Measurements from ENCODE around the gene IL1RL2. TPM values are rescaled to one million over a fixed set of nuclear protein-coding genes. Genes with fewer than 3 reads are reported as not detected.
A peak's percentile ranks its signal among the peaks of the same experiment; 100 is the strongest.

IL1RL2 gene
- total RNA-seq, 4 donors from 2014 or later = 12.7 to 21.9 (median 18.5) TPM

DNA sequence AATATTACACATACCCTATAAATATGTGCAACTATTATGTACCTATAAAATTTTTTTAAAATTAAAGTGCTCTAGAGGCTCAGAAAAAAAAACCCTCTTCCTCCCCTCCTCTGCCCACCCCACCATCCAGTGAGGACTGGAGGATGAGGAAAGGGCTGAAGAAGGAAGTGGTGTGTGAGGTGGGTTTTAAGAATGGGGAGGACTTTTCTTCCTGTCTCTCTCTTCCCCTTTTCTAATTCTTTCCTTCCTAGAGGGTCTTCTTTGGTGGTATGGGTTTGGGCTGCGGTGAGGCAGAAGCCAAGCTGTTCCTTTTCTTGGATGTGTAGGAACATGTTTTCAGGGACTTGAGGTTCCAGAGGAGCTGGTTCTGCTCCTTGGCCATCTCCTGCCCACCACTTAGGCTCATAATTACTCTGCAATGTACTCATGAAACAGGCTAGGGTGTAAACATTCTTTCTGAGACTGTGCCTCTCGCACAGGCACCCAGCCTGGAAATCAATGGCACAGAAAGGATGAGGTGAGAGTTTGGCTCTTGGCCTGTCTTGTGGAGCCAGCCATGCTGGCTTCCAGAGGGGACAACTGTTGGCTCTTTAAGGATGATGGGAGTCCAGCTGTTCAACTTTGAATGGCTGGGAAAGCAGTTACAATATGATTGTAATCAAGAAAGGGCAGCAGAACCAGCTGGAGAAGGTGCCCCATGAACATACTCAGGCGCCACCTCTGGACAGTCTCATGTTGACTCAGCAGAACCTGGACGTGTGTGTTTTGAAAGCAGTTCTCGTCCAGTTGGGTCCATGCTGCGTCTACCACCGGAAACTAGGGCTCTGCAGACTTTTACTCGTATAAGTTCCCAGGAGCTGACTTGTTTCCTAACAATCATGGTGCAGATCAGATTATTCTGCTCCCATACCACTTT lies 38.3 kb downstream of the IL1RL2 start:
- peak in 1 of 2 donors; percentile 80 for DNase-seq (ENCODE audit: low spot score in 2 of 2)
- 68 to 91% methylated on average over 8 of the region's 8 CpGs for whole genome bisulfite sequencing, 2 donors
- TF ChIP-seq, protein P1, sequence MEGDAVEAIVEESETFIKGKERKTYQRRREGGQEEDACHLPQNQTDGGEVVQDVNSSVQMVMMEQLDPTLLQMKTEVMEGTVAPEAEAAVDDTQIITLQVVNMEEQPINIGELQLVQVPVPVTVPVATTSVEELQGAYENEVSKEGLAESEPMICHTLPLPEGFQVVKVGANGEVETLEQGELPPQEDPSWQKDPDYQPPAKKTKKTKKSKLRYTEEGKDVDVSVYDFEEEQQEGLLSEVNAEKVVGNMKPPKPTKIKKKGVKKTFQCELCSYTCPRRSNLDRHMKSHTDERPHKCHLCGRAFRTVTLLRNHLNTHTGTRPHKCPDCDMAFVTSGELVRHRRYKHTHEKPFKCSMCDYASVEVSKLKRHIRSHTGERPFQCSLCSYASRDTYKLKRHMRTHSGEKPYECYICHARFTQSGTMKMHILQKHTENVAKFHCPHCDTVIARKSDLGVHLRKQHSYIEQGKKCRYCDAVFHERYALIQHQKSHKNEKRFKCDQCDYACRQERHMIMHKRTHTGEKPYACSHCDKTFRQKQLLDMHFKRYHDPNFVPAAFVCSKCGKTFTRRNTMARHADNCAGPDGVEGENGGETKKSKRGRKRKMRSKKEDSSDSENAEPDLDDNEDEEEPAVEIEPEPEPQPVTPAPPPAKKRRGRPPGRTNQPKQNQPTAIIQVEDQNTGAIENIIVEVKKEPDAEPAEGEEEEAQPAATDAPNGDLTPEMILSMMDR (IDR thresholded peaks at IDR 0.05) = no peak
- TF ChIP-seq POLR2A (IDR thresholded peaks at IDR 0.05) = no peak
- intact Hi-C loops (cut with DNase I; ENCODE audit: low total_unique reads) = no loop called here
- no peak overlapping the region for H3K4me3 ChIP-seq (ENCODE audit: low read depth, poor library complexity, severe bottlenecking)

GRCh38 chr2:102226171-102226570 lies 39.3 kb downstream of the IL1RL2 start:
- 85 to 90% methylated on average over 6 of the region's 6 CpGs for WGBS, 2 donors
- intact Hi-C loops (cut with DNase I; ENCODE audit: low total_unique reads) = no loop called here
- DNase-seq (ENCODE audit: low spot score in 2 of 2) = peak in 1 of 2 donors; percentile 69
- H3K4me3 ChIP-seq (ENCODE audit: low read depth, poor library complexity, severe bottlenecking) = no peak overlapping the region
- TF ChIP-seq POLR2A (IDR thresholded peaks at IDR 0.05) = no peak
- TF ChIP-seq, protein P1 (IDR thresholded peaks at IDR 0.05) = no peak

GRCh38 chr2:102226612-102227391 lies 40.0 kb downstream of the IL1RL2 start:
- no peak overlapping the region for H3K4me3 ChIP-seq (ENCODE audit: low read depth, poor library complexity, severe bottlenecking)
- DNase-seq (ENCODE audit: low spot score in 2 of 2) = peak in 1 of 2 donors; percentile 83
- intact Hi-C loops (cut with DNase I; ENCODE audit: low total_unique reads) = no loop called here
- 53% methylated on average over 7 of the region's 7 CpGs for WGBS, 2 donors
- TF ChIP-seq POLR2A (IDR thresholded peaks at IDR 0.05) = no peak
- TF ChIP-seq, protein P1 (IDR thresholded peaks at IDR 0.05) = no peak

GRCh38 chr2:102229141-102229769 lies 42.4 kb downstream of the IL1RL2 start:
- WGBS, 2 donors = 65 to 72% methylated on average over 6 of the region's 6 CpGs
- no peak for TF ChIP-seq POLR2A (IDR thresholded peaks at IDR 0.05)
- TF ChIP-seq, protein P1 (IDR thresholded peaks at IDR 0.05) = no peak
- H3K4me3 ChIP-seq (ENCODE audit: low read depth, poor library complexity, severe bottlenecking) = no peak overlapping the region
- intact Hi-C loops (cut with DNase I; ENCODE audit: low total_unique reads) = no loop called here
- peak in 1 of 2 donors; percentile 74 for DNase-seq (ENCODE audit: low spot score in 2 of 2)

DNA sequence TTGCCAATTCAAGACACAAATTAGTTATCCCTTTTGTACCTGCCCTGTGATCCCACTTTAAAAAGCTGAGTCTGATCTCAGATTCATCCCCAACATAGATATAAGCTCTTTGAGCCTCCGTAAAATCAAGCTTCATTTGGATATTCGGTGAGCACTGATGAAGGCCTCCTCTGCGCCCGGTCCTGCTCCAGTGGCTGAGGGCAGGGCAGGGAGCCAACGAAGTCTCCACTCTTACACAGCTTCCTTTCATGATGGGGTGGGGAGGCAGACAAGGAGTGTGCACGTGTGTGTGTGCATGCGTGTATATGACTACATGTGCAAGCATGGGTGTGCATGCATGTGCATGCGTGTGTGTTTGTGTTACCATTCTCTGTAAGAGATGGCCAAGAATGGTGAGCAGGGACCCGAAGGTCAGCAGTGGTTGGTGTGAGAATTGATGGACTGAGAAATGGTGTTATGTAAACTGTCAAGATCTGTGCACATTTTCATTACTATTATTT lies 43.6 kb downstream of the IL1RL2 start:
- peak in 1 of 2 donors; percentile 63 for DNase-seq (ENCODE audit: low spot score in 2 of 2)
- H3K4me3 ChIP-seq (ENCODE audit: low read depth, poor library complexity, severe bottlenecking) = no peak overlapping the region
- TF ChIP-seq, protein P1 (IDR thresholded peaks at IDR 0.05) = no peak
- no peak for TF ChIP-seq POLR2A (IDR thresholded peaks at IDR 0.05)
- intact Hi-C loops (cut with DNase I; ENCODE audit: low total_unique reads) = loop anchor here (10.0 kb wide), 1 partner anchor 46 kb away; the partner anchor contains the start of gene IL1RL2
- WGBS, 2 donors = 85 to 94% methylated on average over 9 of the region's 9 CpGs

Data from lower leg skin (tissue), 4 donors.